HG02759 (cell line): Measurements from ENCODE around the gene TTL.
A peak's percentile ranks its signal among the peaks of the same experiment; 100 is the strongest.
"Not testable (repeated sequence)": the region's sequence is repeated elsewhere in the genome, so short reads cannot be mapped to it uniquely, and the experiment has no call there.

Source experiments
- ATAC-seq: cut with Tn5 transposase; IDR thresholded peaks from one replicate; pipeline ENCODE4 v1.9.1; 2021; ENCODE audit warnings: mild to moderate bottlenecking, moderate library complexity; ENCODE audit not compliant: unreplicated experiment

Gene TTL

GRCh38 chr2:112474844-112475486, 7.0 kb upstream of the TTL start:
- no peak for ATAC-seq

GRCh38 chr2:112476434-112476833, 5.5 kb upstream of the TTL start:
- no peak for ATAC-seq

- no peak for ATAC-seq
These were observed 1.4 kb upstream of the TTL start for GRCh38 chr2:112480530-112481049.

DNA sequence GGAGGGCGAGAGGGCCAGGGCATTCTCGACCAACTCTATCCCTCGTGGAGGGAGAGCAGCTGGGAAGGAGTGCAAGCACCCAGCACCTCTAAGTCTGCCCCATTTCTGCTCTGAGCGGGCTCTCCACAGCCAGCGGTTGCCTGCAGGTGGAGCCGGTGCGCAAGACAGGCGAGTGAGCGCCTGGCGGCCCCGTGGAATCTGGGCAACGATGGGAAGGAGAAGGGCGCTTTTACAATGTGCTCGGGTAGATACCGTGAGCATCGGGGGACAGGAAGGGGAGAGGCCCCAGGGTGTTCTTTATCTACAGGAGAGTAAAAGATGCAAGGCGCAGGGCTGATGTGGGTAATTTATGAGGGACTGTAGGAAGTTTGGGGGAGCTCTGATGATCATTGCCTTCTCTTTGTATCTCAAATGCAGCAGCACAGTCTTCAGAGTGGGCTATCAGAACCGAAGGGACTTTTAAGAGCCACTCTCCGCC, 867 bp upstream of the TTL start:
- peak; percentile 68 for ATAC-seq

- ATAC-seq = peak; percentile 6
These were observed 519 bp downstream of the TTL start for GRCh38 chr2:112482309-112483041.

- ATAC-seq = no peak
These were observed 1.1 kb downstream of the TTL start for GRCh38 chr2:112483042-112483473.

DNA sequence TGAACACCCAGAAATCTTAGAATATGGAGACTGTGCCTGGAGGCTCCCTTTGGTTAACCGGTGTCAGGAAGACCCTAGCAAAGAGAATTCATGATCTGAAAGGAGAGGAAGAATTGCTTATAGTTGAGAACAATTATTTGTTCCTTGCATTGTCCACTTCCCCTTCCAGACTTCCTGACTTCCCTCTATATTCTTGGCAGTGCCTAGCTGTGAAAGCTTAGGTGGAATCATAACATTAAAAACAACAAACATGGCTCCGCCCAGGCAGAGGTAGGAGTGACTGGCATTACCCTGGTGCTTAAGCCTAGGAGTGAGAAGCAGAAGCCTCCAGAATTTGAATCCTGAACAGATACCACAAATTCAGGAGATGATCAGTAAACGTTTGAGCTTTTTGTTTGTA, 1.9 kb downstream of the TTL start:
- ATAC-seq = no peak

- ATAC-seq = no peak
These were observed 3.9 kb downstream of the TTL start for GRCh38 chr2:112485849-112486248.

GRCh38 chr2:112486895-112487294, 4.9 kb downstream of the TTL start:
- ATAC-seq = no peak

DNA sequence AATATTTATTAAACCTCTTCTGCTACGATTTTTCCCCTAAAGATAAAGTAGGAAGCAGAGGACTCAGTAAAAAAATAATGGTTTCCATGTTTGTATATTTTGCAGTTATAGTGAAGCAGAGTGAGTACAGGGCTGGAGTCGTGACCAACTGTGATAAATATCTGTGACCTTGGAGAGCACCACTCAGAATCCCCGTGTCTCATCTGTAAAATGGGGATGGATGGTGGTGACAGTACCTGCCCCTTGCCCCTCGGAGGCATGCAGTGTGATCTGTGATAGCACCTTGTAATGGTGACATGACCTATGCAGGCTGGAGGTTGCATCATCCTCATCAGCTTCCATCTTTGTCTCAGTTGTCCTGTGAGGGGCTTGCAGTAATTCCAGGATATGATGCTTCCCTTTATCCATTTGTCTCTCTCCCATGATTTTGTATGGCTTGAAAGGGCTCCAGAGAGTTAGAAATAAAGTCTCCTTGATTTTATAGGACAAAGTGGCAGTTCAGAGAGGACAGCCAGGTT, 5.5 kb downstream of the TTL start:
- no peak for ATAC-seq

DNA sequence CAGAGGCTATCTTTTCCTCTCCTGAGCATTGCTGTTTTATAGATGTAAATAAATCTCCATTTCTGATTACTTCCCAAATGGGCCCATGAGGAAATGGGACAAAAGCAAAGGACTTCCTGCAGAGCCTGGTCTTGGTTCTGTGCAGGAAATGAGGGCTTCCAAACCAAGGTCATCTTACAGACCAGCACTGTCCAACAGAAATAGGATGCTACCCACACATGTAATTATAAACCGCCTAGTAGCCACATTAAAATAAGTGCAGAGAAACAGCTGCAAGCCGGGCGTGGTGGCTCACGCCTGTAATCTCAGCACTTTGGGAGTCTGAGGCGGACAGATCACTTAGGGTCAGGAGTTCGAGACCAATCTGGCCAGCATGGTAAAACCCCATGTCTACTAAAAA, 6.2 kb downstream of the TTL start:
- ATAC-seq = no peak

- no peak for ATAC-seq
These were observed 10.0 kb downstream of the TTL start for GRCh38 chr2:112491946-112492345.

- no peak for ATAC-seq
These were observed 11.1 kb downstream of the TTL start for GRCh38 chr2:112493048-112493447.

DNA sequence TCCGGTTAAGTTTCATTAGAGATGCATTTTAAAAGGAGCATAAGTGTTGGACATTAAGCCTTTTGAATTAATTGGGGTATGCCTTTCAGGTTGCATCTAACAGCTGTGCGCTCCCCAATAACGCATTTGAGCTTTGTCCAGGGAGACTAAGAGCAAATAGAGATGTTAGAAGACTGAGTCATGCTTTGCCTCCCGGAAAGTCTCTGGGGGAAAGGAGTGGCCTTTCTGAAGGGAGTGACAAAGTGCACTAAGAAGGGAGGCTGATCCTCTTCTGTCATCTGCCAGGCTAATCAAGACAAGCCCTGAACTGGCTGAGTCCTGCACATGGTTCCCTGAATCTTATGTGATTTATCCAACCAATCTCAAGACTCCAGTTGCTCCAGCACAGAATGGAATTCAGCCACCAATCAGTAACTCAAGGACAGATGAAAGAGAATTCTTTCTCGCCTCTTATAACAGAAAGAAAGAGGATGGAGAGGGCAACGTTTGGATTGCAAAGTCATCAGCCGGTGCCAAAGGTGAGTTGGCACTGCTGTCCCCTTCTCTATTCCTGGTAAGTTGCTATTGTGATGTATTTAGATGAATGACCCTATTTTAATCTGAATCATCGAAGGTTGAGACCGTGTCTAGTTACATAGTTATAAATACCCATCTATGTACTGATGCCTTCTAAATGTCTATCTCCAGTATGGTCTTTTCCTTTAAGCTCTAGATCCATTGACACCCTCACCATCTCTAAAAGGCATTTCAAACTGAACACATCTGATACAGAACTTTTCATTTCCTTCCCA, 12.1 kb downstream of the TTL start:
- no peak for ATAC-seq

DNA sequence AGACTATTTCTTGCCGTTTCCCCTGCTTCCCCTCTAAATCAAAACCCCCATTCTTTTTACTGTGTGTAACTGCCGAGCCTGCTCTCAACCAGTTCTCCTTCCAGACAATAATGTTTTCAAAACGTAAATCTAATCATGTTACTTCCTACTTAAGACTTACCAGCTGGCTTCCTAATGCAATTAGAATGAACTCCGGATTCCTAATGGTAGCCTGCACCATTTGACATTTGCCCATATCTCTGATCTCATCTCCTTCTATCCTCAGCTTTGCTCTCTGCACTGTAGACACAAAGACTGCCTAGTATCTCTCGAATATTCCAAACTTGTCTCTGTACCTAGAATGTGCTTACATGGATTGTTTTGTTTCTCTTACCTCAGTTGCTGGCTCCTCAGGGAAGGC, 12.9 kb downstream of the TTL start:
- ATAC-seq = no peak

DNA sequence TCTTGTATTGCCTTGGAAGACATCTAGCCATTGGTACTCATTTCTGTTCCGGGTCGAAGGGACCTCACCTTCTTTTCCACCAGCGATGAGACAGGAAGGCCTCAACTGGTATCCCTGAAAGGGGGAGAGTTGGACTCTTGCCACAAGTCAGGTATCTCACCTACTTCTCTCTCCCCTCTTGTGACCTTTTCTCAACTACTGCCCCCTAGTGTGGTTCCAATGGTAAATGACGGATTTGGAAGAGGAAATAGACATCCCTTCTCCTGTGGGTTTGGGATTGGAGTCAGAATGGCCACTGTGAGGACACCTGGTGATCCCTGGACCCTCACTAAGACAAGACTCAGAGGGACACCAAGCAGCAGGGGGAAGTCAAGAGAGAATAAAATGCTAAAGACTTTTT, 13.9 kb downstream of the TTL start:
- ATAC-seq = not testable (repeated sequence)

- not testable (repeated sequence) for ATAC-seq
These were observed 19.0 kb downstream of the TTL start for GRCh38 chr2:112500850-112501484.

GRCh38 chr2:112509239-112509998, 27.5 kb downstream of the TTL start:
- not testable (repeated sequence) for ATAC-seq

DNA sequence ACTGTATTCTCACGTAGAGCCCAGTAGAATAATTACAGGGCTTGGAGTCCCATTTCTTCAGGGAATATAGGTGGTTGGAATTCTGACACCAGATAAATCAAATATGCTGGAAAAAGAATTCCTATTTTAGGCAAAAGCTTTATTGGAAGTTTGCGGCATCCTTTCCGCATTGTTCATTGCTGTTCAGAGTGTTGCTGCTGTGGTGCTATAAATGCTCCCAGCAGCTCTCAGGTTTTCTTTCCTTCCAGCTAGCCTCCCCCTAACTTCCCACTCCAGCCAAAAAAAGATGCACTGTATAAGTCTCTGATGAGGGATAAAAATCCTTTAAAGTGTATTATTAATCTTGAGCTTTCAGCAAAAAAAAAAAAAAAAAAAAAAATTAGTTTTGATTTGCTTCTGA, 34.8 kb downstream of the TTL start:
- no peak for ATAC-seq

GRCh38 chr2:112518807-112519206, 36.9 kb downstream of the TTL start:
- no peak for ATAC-seq
